PC-3 (cell line): Measurements from ENCODE around the gene NHS. TPM values are rescaled to one million over a fixed set of nuclear protein-coding genes. Genes with fewer than 3 reads are reported as not detected.

Experiments
- ATAC-seq: fragments of 200-7000 bp; cut with Tn5 transposase; 2 replicates; pipeline ENCODE4 v1.9.1; 2020; ENCODE audit warnings: mild to moderate bottlenecking, moderate library complexity
- BruUV-seq: library from RNA; stranded (reverse); fragments of 400-500 nt; replicated peaks from 2 replicates; lab custom pipeline; 2021; lab: Mats Ljungman, UMichigan
- CTCF ChIA-PET: fragments of 300-600 bp; sonication (Branson Sonifier 250); formaldehyde crosslinking; loops from one replicate; lab custom pipeline; 2022; ENCODE audit warnings: antibody characterized with exemption; lab: Charles Lee
- POLR2A ChIA-PET: fragments of 300-600 bp; sonication (Branson Sonifier 250); formaldehyde crosslinking; loops from one replicate; lab custom pipeline; 2022; ENCODE audit warnings: antibody characterized with exemption; ENCODE audit not compliant: unreplicated experiment; lab: Charles Lee
- DNase-seq: peaks from one replicate; pipeline ENCODE4 v3.0.0-alpha.2; 2015
- H2AFZ ChIP-seq: fragments of 300-600 bp; sonication (generic); 2 replicates; pipeline ENCODE4 v1.6.0; 2016; ENCODE audit warnings: antibody characterized with exemption, low read length
- H3F3A ChIP-seq: fragments of 300-600 bp; sonication (generic); one replicate; pipeline ENCODE4 v1.6.0; 2017; ENCODE audit warnings: antibody characterized with exemption, low read length, control low read depth, mild to moderate bottlenecking; ENCODE audit not compliant: unreplicated experiment
- H3K27ac ChIP-seq: fragments of 300-600 bp; sonication (generic); 2 replicates; pipeline ENCODE4 v1.5.1; 2016; ENCODE audit warnings: mild to moderate bottlenecking, low read length
- H3K27me3 ChIP-seq: fragments of 300-600 bp; sonication (generic); 2 replicates; pipeline ENCODE4 v1.6.1; 2016; ENCODE audit warnings: low read length, mixed read lengths
- H3K36me3 ChIP-seq: fragments of 300-600 bp; sonication (generic); 2 replicates; pipeline ENCODE4 v1.6.1; 2016; ENCODE audit warnings: low read depth, mixed run types, low read length, mixed read lengths
- H3K4me1 ChIP-seq: fragments of 300-600 bp; sonication (generic); 2 replicates; pipeline ENCODE4 v1.5.1; 2016; ENCODE audit warnings: low read length; ENCODE audit not compliant: insufficient read depth
- H3K4me2 ChIP-seq: fragments of 300-600 bp; sonication (generic); 2 replicates; pipeline ENCODE4 v1.6.0; 2016; ENCODE audit warnings: low read length
- H3K4me3 ChIP-seq: fragments of 300-600 bp; sonication (generic); 2 replicates; pipeline ENCODE4 v1.5.1; 2016; ENCODE audit warnings: mild to moderate bottlenecking, low read length, mixed read lengths
- H3K79me2 ChIP-seq: fragments of 300-600 bp; sonication (generic); 2 replicates; pipeline ENCODE4 v1.6.1; 2017; ENCODE audit warnings: low read length, mixed read lengths
- H3K9ac ChIP-seq: fragments of 300-600 bp; sonication (generic); 2 replicates; pipeline ENCODE4 v1.6.0; 2016; ENCODE audit warnings: mild to moderate bottlenecking, low read length
- H3K9me2 ChIP-seq: fragments of 300-600 bp; sonication (generic); replicated peaks from 2 replicates; pipeline ENCODE4 v1.6.1; 2016; ENCODE audit warnings: mixed run types, low read length, mixed read lengths
- H3K9me3 ChIP-seq: fragments of 300-600 bp; sonication (generic); 2 replicates; pipeline ENCODE4 v1.6.1; 2016; ENCODE audit warnings: low read length, mixed read lengths
- H4K20me1 ChIP-seq: fragments of 300-600 bp; sonication (generic); 2 replicates; pipeline ENCODE4 v1.6.1; 2016; ENCODE audit warnings: low read length, mixed read lengths
- CTCF ChIP-seq: fragments of 300-600 bp; sonication (generic); conservative IDR thresholded peaks from 2 replicates; pipeline ENCODE4 v1.5.1; 2017; ENCODE audit warnings: antibody characterized with exemption, low read depth, mild to moderate bottlenecking, low read length
- EZH2 ChIP-seq: fragments of 300-600 bp; sonication (generic); IDR thresholded peaks from one replicate; pipeline ENCODE4 v1.6.1; 2017; ENCODE audit warnings: antibody characterized with exemption, mild to moderate bottlenecking, low read length; ENCODE audit not compliant: unreplicated experiment
- EZH2phosphoT487 ChIP-seq: fragments of 300-600 bp; sonication (generic); IDR thresholded peaks from 2 replicates; pipeline ENCODE4 v1.6.1; 2018; ENCODE audit warnings: mild to moderate bottlenecking, antibody characterized with exemption, low read length, borderline replicate concordance
- intact Hi-C: fragments of 100-400 bp; cut with micrococcal nuclease; formaldehyde crosslinking; loops from 2 replicates; pipeline ENCODE4 v1.9.0; 2023
- total RNA-seq: library from RNA; depleted of rRNA; stranded (reverse); fragments of >200 nt; gene quantifications from 2 replicates; pipeline ENCODE4 v1.2.3, GENCODE V29; 2014

The NHS gene
- total RNA-seq, 1 experiment from 2014 or later = 4.9 TPM

- peaks cover 7% of the 10 kb centered on the region; the same call in 1 of the 2 replicates for H3K79me2 ChIP-seq
These were observed 152.2 kb downstream of the NHS start for GRCh38 chrX:17527135-17527701.

DNA sequence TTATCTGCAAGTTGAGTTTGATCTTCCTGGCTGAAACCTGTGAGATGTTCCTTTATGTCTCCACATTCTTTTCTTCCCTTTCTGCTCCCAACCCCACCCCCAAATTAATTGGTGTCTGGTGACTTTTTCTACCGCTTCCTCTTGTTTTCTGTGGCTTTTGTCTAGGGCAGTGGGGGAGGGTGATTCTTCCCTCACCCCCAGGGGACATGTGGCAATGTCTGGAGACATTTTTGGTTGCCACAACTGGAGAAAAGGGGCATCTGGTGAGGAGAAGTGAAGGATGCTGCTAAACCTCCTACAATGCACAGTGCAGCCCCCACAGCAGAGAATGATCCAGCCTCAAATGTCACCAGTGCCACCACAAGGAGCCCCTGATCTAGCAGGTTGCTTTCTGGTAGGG, 152.9 kb downstream of the NHS start:
- peaks cover 9% of the 10 kb centered on the region; the same call in 1 of the 2 replicates for H3K4me1 ChIP-seq
- H3K79me2 ChIP-seq = peaks cover 3% of the 10 kb centered on the region; the same call in 1 of the 2 replicates
- H3K9me2 ChIP-seq = no peaks in the 10 kb centered on the region
- no peak for DNase-seq
- no peaks in the 10 kb centered on the region for H3F3A ChIP-seq
- no peak overlapping the region for H3K27ac ChIP-seq
- no peak overlapping the region for H2AFZ ChIP-seq
- CTCF ChIA-PET = no interaction called here
- no peak for ATAC-seq
- H3K4me3 ChIP-seq = no peak overlapping the region
- intact Hi-C loops = no loop called here
- H3K9ac ChIP-seq = no peak overlapping the region
- no peaks in the 10 kb centered on the region for H3K9me3 ChIP-seq
- H3K4me2 ChIP-seq = no peak overlapping the region
- H3K36me3 ChIP-seq = no peaks in the 10 kb centered on the region
- no TSS peak for BruUV-seq
- H4K20me1 ChIP-seq = no peaks in the 10 kb centered on the region
- TF ChIP-seq CTCF = no peak
- TF ChIP-seq EZH2 = no peak
- TF ChIP-seq EZH2phosphoT487 = no peak
- POLR2A ChIA-PET = no interaction called here
- no peaks in the 10 kb centered on the region for H3K27me3 ChIP-seq

More at GRCh38 chrX:17527135-17527701, 152.2 kb downstream of the NHS start:
- BruUV-seq = no TSS peak
- H3K4me1 ChIP-seq = peaks cover 13% of the 10 kb centered on the region; the same call in 1 of the 2 replicates
- TF ChIP-seq EZH2phosphoT487 (no peak), CTCF (no peak), EZH2 (no peak)
- CTCF ChIA-PET = no interaction called here
- H4K20me1 ChIP-seq = no peaks in the 10 kb centered on the region
- H3K4me2 ChIP-seq = no peak overlapping the region
- no peak overlapping the region for H3K9ac ChIP-seq
- no peaks in the 10 kb centered on the region for H3K9me2 ChIP-seq
- H3K9me3 ChIP-seq = no peaks in the 10 kb centered on the region
- intact Hi-C loops = no loop called here
- no peak overlapping the region for H2AFZ ChIP-seq
- ATAC-seq (no peak), DNase-seq (peak; percentile 11)
- no peak overlapping the region for H3K27ac ChIP-seq
- H3K4me3 ChIP-seq = no peak overlapping the region
- H3K36me3 ChIP-seq = no peaks in the 10 kb centered on the region
- no peaks in the 10 kb centered on the region for H3K27me3 ChIP-seq
- POLR2A ChIA-PET = no interaction called here
- no peaks in the 10 kb centered on the region for H3F3A ChIP-seq

DNA sequence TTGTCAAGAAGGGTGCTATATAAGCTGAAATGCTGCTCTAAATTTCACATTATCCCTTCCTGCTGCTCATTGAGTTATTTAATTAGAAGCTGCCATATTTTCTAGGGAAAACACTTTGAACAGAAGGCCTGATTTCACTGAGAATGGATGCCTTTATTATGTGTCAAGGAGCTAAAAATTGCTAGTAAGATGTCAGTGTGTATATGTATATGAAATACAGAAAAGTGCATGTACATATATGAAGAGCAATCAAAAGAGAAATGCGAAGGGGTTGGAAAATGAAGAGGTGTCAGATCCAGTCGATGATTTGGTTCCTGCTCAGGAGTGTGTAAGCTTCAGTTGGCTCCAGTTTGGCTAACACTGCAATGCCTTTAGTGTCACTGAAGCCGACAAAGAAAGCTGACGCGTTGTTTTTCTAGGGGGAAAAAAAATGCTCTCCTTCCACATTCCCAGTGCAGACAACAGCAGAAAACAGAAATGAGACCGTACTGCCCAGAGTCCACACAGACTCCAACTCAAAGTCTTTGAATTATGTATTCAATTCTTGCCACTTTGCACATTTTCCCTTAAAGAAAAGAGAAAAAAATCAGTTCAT, 154.2 kb downstream of the NHS start:
- Histone ChIP-seq H3K9ac (no peak overlapping the region), H4K20me1 (no peaks in the 10 kb centered on the region), H2AFZ (no peak overlapping the region), H3K9me3 (no peaks in the 10 kb centered on the region), H3K27ac (no peak overlapping the region), H3K79me2 (no peaks in the 10 kb centered on the region), H3K4me3 (no peak overlapping the region), H3K9me2 (no peaks in the 10 kb centered on the region), H3K36me3 (no peaks in the 10 kb centered on the region), H3F3A (no peaks in the 10 kb centered on the region), H3K4me1 (peaks cover 9% of the 10 kb centered on the region; the same call in 1 of the 2 replicates), H3K27me3 (no peaks in the 10 kb centered on the region), H3K4me2 (no peak overlapping the region)
- BruUV-seq = no TSS peak
- no peak for TF ChIP-seq EZH2
- TF ChIP-seq CTCF = no peak
- TF ChIP-seq EZH2phosphoT487 = no peak
- no peak for ATAC-seq
- CTCF ChIA-PET = no interaction called here
- POLR2A ChIA-PET = no interaction called here
- intact Hi-C loops = no loop called here
- no peak for DNase-seq
